ENCODE results near the gene CEP295NL. TPM values are rescaled to one million over a fixed set of nuclear protein-coding genes. Genes with fewer than 3 reads are reported as not detected.

CEP295NL gene
- total RNA-seq, 1 experiment from 2014 or later: 0.66 TPM

- Mint-ChIP-seq H3K9me3 (no peaks in the 10 kb centered on the region), H3K4me3 (no peak overlapping the region), H3K27ac (peak overlapping the region in 1 of 3 experiments; percentile 88; a peak in 2 of 7 replicates), H3K36me3 (ENCODE audit: insufficient read depth in 1 of 3, low read depth in 3 of 3) (peaks cover 0 to 4% (median 0%) of the 10 kb centered on the region in 3 experiments; a peak in 3 of 7 replicates), H3K27me3 (ENCODE audit: low read depth) (peaks cover 2% of the 10 kb centered on the region; the same call in 1 of the 2 replicates), H3K4me1 (peaks cover 21 to 38% of the 10 kb centered on the region in 2 experiments)
- peak; percentile 27 for DNase-seq
- Histone ChIP-seq H3K18ac (ENCODE audit: insufficient read length, low read depth, low read length) (no peak overlapping the region), H2AFZ (ENCODE audit: low read length) (no peak overlapping the region), H3K23ac (ENCODE audit: insufficient read length, low read depth, low read length) (no peak overlapping the region), H3T11ph (ENCODE audit: low read length) (no peak overlapping the region), H3K79me2 (ENCODE audit: insufficient read depth, low read length) (peaks cover 2% of the 10 kb centered on the region; the same call in 1 of the 2 replicates), H3K23me2 (ENCODE audit: insufficient read length, low read depth, low read length, poor library complexity, severe bottlenecking) (peaks cover 7% of the 10 kb centered on the region), H3K9me3 (ENCODE audit: control insufficient read depth, low read depth, low read length) (no peaks in the 10 kb centered on the region), H4K91ac (ENCODE audit: insufficient read length, low read depth, low read length) (no peak overlapping the region), H2BK12ac (ENCODE audit: insufficient read length, low read depth, low read length) (no peak overlapping the region), H3K79me1 (ENCODE audit: insufficient read depth, low read depth, low read length, poor library complexity, severe bottlenecking) (peaks cover 4% of the 10 kb centered on the region), H3K27ac (ENCODE audit: insufficient read length, low read depth, low read length) (no peak overlapping the region), H4K8ac (replicated peaks; ENCODE audit: insufficient read length, low read depth, low read length) (no peak overlapping the region), H3K4me2 (ENCODE audit: insufficient read depth, insufficient read length, low read length) (no peak overlapping the region), H3K4ac (ENCODE audit: low read depth, low read length) (no peak overlapping the region), H3K27me3 (ENCODE audit: insufficient read depth, low read length) (no peaks in the 10 kb centered on the region), H3K56ac (ENCODE audit: insufficient read length, low read depth, low read length) (no peak overlapping the region), H2BK120ac (ENCODE audit: low read depth, low read length, poor library complexity, severe bottlenecking) (no peak overlapping the region), H3K14ac (ENCODE audit: insufficient read depth, low read length) (no peak overlapping the region; the same call in 1 of the 2 replicates), H2BK20ac (ENCODE audit: low read depth, low read length, poor library complexity, severe bottlenecking) (no peak overlapping the region), H4K20me1 (ENCODE audit: control insufficient read depth, insufficient read depth, insufficient read length) (peaks cover 3% of the 10 kb centered on the region), H2BK5ac (ENCODE audit: insufficient read length, low read length) (no peak overlapping the region), H3K9ac (ENCODE audit: extremely low read depth, insufficient read length, low read length) (no peak overlapping the region), H3K4me1 (ENCODE audit: insufficient read depth, low read length) (peaks cover 7% of the 10 kb centered on the region; the same call in 1 of the 2 replicates), H4K5ac (ENCODE audit: insufficient read length, low read depth, low read length) (no peak overlapping the region), H2AK5ac (ENCODE audit: insufficient read length, low read length) (no peak overlapping the region), H2BK15ac (ENCODE audit: low read depth, low read length) (no peak overlapping the region)
- no peak for TF ChIP-seq CTCF (conservative IDR thresholded peaks at IDR 0.05)
- no CpG with 5 or more reads among the region's 20 CpGs for WGBS (ENCODE audit: extremely low coverage, insufficient read length, low lambda C conversion rate)
These were observed 17.0 kb upstream of the CEP295NL start for GRCh38 chr17:78919861-78920450.

Data from H9 (cell line).